ENCODE results near the gene RIPK4. TPM values are rescaled to one million over a fixed set of nuclear protein-coding genes. Genes with fewer than 3 reads are reported as not detected.

The RIPK4 gene
- polyA plus RNA-seq, 1 donor (not counting 4 experiments of a cell fraction or from before 2014, with no cell fraction given), result 18.4 TPM

GRCh38 chr21:41749286-41749685, 17.6 kb downstream of the RIPK4 start:
- TF ChIP-seq EZH2 (IDR thresholded peaks at IDR 0.05; ENCODE audit: low read length), result no peak
- TF ChIP-seq, protein P1, sequence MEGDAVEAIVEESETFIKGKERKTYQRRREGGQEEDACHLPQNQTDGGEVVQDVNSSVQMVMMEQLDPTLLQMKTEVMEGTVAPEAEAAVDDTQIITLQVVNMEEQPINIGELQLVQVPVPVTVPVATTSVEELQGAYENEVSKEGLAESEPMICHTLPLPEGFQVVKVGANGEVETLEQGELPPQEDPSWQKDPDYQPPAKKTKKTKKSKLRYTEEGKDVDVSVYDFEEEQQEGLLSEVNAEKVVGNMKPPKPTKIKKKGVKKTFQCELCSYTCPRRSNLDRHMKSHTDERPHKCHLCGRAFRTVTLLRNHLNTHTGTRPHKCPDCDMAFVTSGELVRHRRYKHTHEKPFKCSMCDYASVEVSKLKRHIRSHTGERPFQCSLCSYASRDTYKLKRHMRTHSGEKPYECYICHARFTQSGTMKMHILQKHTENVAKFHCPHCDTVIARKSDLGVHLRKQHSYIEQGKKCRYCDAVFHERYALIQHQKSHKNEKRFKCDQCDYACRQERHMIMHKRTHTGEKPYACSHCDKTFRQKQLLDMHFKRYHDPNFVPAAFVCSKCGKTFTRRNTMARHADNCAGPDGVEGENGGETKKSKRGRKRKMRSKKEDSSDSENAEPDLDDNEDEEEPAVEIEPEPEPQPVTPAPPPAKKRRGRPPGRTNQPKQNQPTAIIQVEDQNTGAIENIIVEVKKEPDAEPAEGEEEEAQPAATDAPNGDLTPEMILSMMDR (optimal IDR thresholded peaks at IDR 0.05 in 1 of 3, IDR thresholded peaks at IDR 0.05 in 1 of 3, conservative IDR thresholded peaks at IDR 0.05 in 1 of 3; ENCODE audit: extremely low read depth in 1 of 3, insufficient read depth in 2 of 3, low read length in 3 of 3), result no peak
- dilution Hi-C loops (cut with MboI; ENCODE audit: extremely low pct_ligation_motif_present, low sequenced_read_pairs), result no loop called here
- Histone ChIP-seq H4K20me1 (ENCODE audit: control insufficient read depth, extremely low read depth, insufficient read depth, low read length) (peaks cover 39% of the 10 kb centered on the region), H3K9me1 (ENCODE audit: control insufficient read depth, extremely low read depth, insufficient read depth, low read length) (peaks cover 10% of the 10 kb centered on the region), H3K36me3 (ENCODE audit: control insufficient read depth in 2 of 2, extremely low read depth in 1 of 2, insufficient read depth in 2 of 2, low read length in 2 of 2) (peaks cover 60 to 69% of the 10 kb centered on the region in 2 experiments), H2AFZ (ENCODE audit: control insufficient read depth, low read length) (no peak overlapping the region), H3K4me3 (ENCODE audit: control insufficient read depth in 2 of 3, extremely low read depth in 1 of 3, insufficient read depth in 2 of 3, low read depth in 1 of 3, low read length in 3 of 3) (no peak overlapping the region), H3K4me1 (ENCODE audit: control insufficient read depth, extremely low read depth, insufficient read depth, low read length) (peaks cover 45% of the 10 kb centered on the region), H3K4me2 (ENCODE audit: control insufficient read depth, extremely low read depth, insufficient read depth, low read depth, low read length) (no peak overlapping the region), H3K27me3 (ENCODE audit: control insufficient read depth, extremely low read depth, insufficient read depth, low read length) (no peaks in the 10 kb centered on the region), H3K9ac (ENCODE audit: control insufficient read depth, extremely low read depth, insufficient read depth, low read length) (no peak overlapping the region), H3K9me3 (ENCODE audit: control insufficient read depth, low read depth, low read length) (no peaks in the 10 kb centered on the region), H3K27ac (ENCODE audit: control insufficient read depth, insufficient read depth, low read length) (no peak overlapping the region), H3K79me2 (ENCODE audit: control insufficient read depth, insufficient read depth, low read length) (peaks cover 90% of the 10 kb centered on the region)
- DNase-seq (ENCODE audit: low read depth, low spot score) (no peak), FAIRE-seq (no peak)

GRCh38 chr21:41747943-41748738, 18.7 kb downstream of the RIPK4 start:
- Histone ChIP-seq H3K27me3 (ENCODE audit: control insufficient read depth, extremely low read depth, insufficient read depth, low read length) (no peaks in the 10 kb centered on the region), H3K27ac (ENCODE audit: control insufficient read depth, insufficient read depth, low read length) (no peak overlapping the region), H3K36me3 (ENCODE audit: control insufficient read depth in 2 of 2, extremely low read depth in 1 of 2, insufficient read depth in 2 of 2, low read length in 2 of 2) (peaks cover 57 to 73% of the 10 kb centered on the region in 2 experiments), H4K20me1 (ENCODE audit: control insufficient read depth, extremely low read depth, insufficient read depth, low read length) (peaks cover 28% of the 10 kb centered on the region), H2AFZ (ENCODE audit: control insufficient read depth, low read length) (no peak overlapping the region), H3K4me3 (ENCODE audit: control insufficient read depth in 2 of 3, extremely low read depth in 1 of 3, insufficient read depth in 2 of 3, low read depth in 1 of 3, low read length in 3 of 3) (no peak overlapping the region), H3K9ac (ENCODE audit: control insufficient read depth, extremely low read depth, insufficient read depth, low read length) (no peak overlapping the region), H3K4me1 (ENCODE audit: control insufficient read depth, extremely low read depth, insufficient read depth, low read length) (peaks cover 34% of the 10 kb centered on the region), H3K79me2 (ENCODE audit: control insufficient read depth, insufficient read depth, low read length) (peaks cover 90% of the 10 kb centered on the region), H3K9me1 (ENCODE audit: control insufficient read depth, extremely low read depth, insufficient read depth, low read length) (peaks cover 6% of the 10 kb centered on the region), H3K9me3 (ENCODE audit: control insufficient read depth, low read depth, low read length) (no peaks in the 10 kb centered on the region), H3K4me2 (ENCODE audit: control insufficient read depth, extremely low read depth, insufficient read depth, low read depth, low read length) (no peak overlapping the region)
- no peak for FAIRE-seq
- DNase-seq (ENCODE audit: low read depth, low spot score), result no peak
- dilution Hi-C loops (cut with MboI; ENCODE audit: extremely low pct_ligation_motif_present, low sequenced_read_pairs), result no loop called here
- TF ChIP-seq EZH2 (IDR thresholded peaks at IDR 0.05; ENCODE audit: low read length), result no peak
- TF ChIP-seq, protein P1 (optimal IDR thresholded peaks at IDR 0.05 in 1 of 3, IDR thresholded peaks at IDR 0.05 in 1 of 3, conservative IDR thresholded peaks at IDR 0.05 in 1 of 3; ENCODE audit: extremely low read depth in 1 of 3, insufficient read depth in 2 of 3, low read length in 3 of 3), result no peak
